ENCODE data around the gene PBRM1. TPM values are rescaled to one million over a fixed set of nuclear protein-coding genes. Genes with fewer than 3 reads are reported as not detected.
A peak's percentile ranks its signal among the peaks of the same experiment; 100 is the strongest.

PBRM1 gene
- total RNA-seq, 6 experiments from 2014 or later, result 17.1 to 36.4 (median 27.2) TPM

GRCh38 chr3:52520141-52520667 lies 165.5 kb downstream of the PBRM1 start:
- Histone ChIP-seq H3K27me3 (no peaks in the 10 kb centered on the region), H3K27ac (no peak overlapping the region), H3K4me3 (no peak overlapping the region), H3K36me3 (no peaks in the 10 kb centered on the region), H3K9me3 (no peaks in the 10 kb centered on the region), H3K4me1 (no peaks in the 10 kb centered on the region)
- TF ChIP-seq POLR2A (IDR thresholded peaks at IDR 0.05), result no peak
- TF ChIP-seq CTCF (IDR thresholded peaks at IDR 0.05), result no peak
- intact Hi-C loops (cut with DNase I), result no loop called here
- ATAC-seq (no peak), DNase-seq (no peak)
- WGBS (ENCODE audit: insufficient coverage, low coverage, low lambda C conversion rate, missing lambda C conversion rate), result no CpG with 5 or more reads among the region's 14 CpGs

- no peak for ATAC-seq
- H3K4me3 ChIP-seq, result no peak overlapping the region
- no peaks in the 10 kb centered on the region for H3K27me3 ChIP-seq
- no peaks in the 10 kb centered on the region for H3K36me3 ChIP-seq
- 93% methylated on average over 13 of the region's 22 CpGs for WGBS (ENCODE audit: insufficient coverage, low coverage, low lambda C conversion rate, missing lambda C conversion rate)
- no peaks in the 10 kb centered on the region for H3K4me1 ChIP-seq
- no peak for DNase-seq
- TF ChIP-seq POLR2A (IDR thresholded peaks at IDR 0.05) (no peak), CTCF (IDR thresholded peaks at IDR 0.05) (no peak)
- intact Hi-C loops (cut with DNase I), result no loop called here
- no peaks in the 10 kb centered on the region for H3K9me3 ChIP-seq
- H3K27ac ChIP-seq, result no peak overlapping the region
Measured at GRCh38 chr3:52519445-52520140, 166.1 kb downstream of the PBRM1 start.

GRCh38 chr3:52518723-52519444 lies 166.8 kb downstream of the PBRM1 start:
- Histone ChIP-seq H3K27me3 (no peaks in the 10 kb centered on the region), H3K9me3 (no peaks in the 10 kb centered on the region), H3K27ac (no peak overlapping the region), H3K4me1 (no peaks in the 10 kb centered on the region), H3K36me3 (no peaks in the 10 kb centered on the region), H3K4me3 (no peak overlapping the region)
- DNase-seq, result no peak
- intact Hi-C loops (cut with DNase I), result no loop called here
- 43% methylated on average over 10 of the region's 50 CpGs for WGBS (ENCODE audit: insufficient coverage, low coverage, low lambda C conversion rate, missing lambda C conversion rate)
- TF ChIP-seq CTCF (IDR thresholded peaks at IDR 0.05) (no peak), POLR2A (IDR thresholded peaks at IDR 0.05) (no peak)
- peak in 1 of 4 donors; percentile 4 for ATAC-seq

GRCh38 chr3:52517796-52518722 lies 167.7 kb downstream of the PBRM1 start:
- Histone ChIP-seq H3K4me1 (no peaks in the 10 kb centered on the region), H3K9me3 (no peaks in the 10 kb centered on the region), H3K27me3 (no peaks in the 10 kb centered on the region), H3K36me3 (no peaks in the 10 kb centered on the region), H3K4me3 (no peak overlapping the region), H3K27ac (no peak overlapping the region)
- intact Hi-C loops (cut with DNase I), result no loop called here
- TF ChIP-seq POLR2A (IDR thresholded peaks at IDR 0.05) (no peak), CTCF (IDR thresholded peaks at IDR 0.05) (no peak)
- WGBS (ENCODE audit: insufficient coverage, low coverage, low lambda C conversion rate, missing lambda C conversion rate), result no CpG with 5 or more reads among the region's 25 CpGs
- DNase-seq, result no peak
- ATAC-seq, result no peak
